Measurements from ENCODE around the gene GSN.

Gene GSN

DNA sequence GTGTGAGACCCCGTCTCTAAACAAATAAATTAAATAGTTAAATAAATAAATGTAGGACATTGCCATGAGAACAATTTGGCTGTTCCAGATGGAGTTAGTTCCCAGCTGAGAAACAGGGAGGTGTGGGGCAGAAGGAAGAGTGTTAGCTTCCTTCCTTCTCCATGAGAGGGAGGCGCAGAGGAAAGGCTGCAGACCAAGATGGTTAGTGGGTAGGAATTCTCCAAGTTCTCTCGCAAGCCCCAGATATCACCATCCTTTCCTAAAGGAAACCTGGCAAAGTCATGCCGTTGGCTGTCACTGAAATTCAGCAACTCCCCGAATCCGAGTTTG lies 33.2 kb upstream of the GSN start:
- in situ Hi-C loops (cut with HindIII; ENCODE audit: low sequenced_read_pairs), result loop anchor here (25.0 kb wide), 1 partner anchor 178 kb away; no protein-coding TSS in a partner anchor
- TF ChIP-seq CTCF (IDR thresholded peaks at IDR 0.05; ENCODE audit: low read depth, low read length, missing control alignments), result no peak
- DNase-seq (ENCODE audit: low read depth), result no peak
- H3K4me3 ChIP-seq (ENCODE audit: low read depth, low read length), result no peak overlapping the region

- no peak for DNase-seq (ENCODE audit: low read depth)
- TF ChIP-seq CTCF (IDR thresholded peaks at IDR 0.05; ENCODE audit: low read depth, low read length, missing control alignments), result no peak
- H3K4me3 ChIP-seq (ENCODE audit: low read depth, low read length), result no peak overlapping the region
- in situ Hi-C loops (cut with HindIII; ENCODE audit: low sequenced_read_pairs), result loop anchor here (25.0 kb wide), 1 partner anchor 177 kb away; no protein-coding TSS in a partner anchor
Observed at GRCh38 chr9:121235512-121235911, 32.5 kb upstream of the GSN start.

DNA sequence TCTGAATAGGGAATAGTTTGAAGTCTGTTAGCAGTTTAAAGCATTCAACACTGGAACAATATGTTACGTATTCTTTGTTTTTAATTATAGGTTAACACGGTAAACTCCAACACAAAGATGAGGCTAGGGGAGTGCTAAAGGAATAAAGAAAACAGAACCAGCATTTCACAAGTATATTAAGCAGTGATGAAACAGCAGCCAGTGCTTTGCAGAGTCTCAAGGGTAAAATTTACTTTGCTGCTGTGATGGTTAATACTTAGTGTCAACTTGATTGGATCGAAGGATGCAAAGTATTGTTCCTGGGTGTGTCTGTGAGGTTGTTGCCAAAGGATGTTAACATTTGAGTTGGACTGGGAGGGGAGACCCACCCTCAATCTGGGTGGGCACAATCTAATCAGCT lies 30.0 kb upstream of the GSN start:
- TF ChIP-seq CTCF (IDR thresholded peaks at IDR 0.05; ENCODE audit: low read depth, low read length, missing control alignments), result no peak
- no peak overlapping the region for H3K4me3 ChIP-seq (ENCODE audit: low read depth, low read length)
- in situ Hi-C loops (cut with HindIII; ENCODE audit: low sequenced_read_pairs), result loop anchor here (25.0 kb wide), 1 partner anchor 174 kb away; no protein-coding TSS in a partner anchor
- no peak for DNase-seq (ENCODE audit: low read depth)

DNA sequence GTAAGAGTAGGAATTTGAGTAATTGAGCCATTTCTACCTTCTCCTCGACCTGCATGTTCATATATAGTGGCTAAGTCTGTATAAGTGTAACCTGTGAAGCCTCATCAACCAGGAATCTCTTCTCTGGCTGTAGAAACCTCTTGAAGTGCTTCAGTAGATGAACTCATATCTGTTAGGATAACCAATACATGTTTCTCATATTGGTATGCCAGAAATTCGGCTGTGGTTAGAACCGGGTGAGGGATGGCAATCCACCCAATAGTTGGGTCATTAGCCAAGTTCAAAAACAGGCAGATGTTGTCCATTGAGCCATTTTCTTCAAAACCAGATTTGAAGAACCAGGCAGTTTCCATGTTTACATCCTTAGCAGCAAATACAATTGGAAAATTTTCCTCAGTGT lies 28.9 kb upstream of the GSN start:
- in situ Hi-C loops (cut with HindIII; ENCODE audit: low sequenced_read_pairs), result loop anchor here (25.0 kb wide), 1 partner anchor 173 kb away; no protein-coding TSS in a partner anchor
- no peak for TF ChIP-seq CTCF (IDR thresholded peaks at IDR 0.05; ENCODE audit: low read depth, low read length, missing control alignments)
- H3K4me3 ChIP-seq (ENCODE audit: low read depth, low read length), result no peak overlapping the region
- no peak for DNase-seq (ENCODE audit: low read depth)

DNA sequence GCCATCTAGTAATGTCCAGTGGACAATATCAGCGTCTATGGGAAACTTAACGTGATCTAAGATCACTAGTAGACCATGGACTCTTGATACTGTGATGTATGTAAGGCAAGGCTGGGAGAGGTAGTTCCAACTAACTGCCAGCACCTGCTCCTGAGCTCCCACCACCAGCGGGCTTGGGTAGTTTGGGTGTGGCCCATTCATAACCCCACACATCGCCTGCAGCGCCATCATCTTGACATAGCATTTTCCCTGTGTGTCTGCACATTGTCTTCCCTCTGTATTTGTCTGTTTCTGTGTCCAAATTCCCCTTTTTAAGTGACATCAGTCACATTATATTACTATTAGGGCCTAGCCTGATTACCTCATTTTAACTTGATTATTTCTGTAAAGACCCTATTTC lies 28.1 kb upstream of the GSN start:
- TF ChIP-seq CTCF (IDR thresholded peaks at IDR 0.05; ENCODE audit: low read depth, low read length, missing control alignments), result no peak
- DNase-seq (ENCODE audit: low read depth), result no peak
- H3K4me3 ChIP-seq (ENCODE audit: low read depth, low read length), result no peak overlapping the region
- in situ Hi-C loops (cut with HindIII; ENCODE audit: low sequenced_read_pairs), result loop anchor here (25.0 kb wide), 1 partner anchor 172 kb away; no protein-coding TSS in a partner anchor

- no peak for TF ChIP-seq CTCF (IDR thresholded peaks at IDR 0.05; ENCODE audit: low read depth, low read length, missing control alignments)
- in situ Hi-C loops (cut with HindIII; ENCODE audit: low sequenced_read_pairs), result loop anchor here (25.0 kb wide), 1 partner anchor 172 kb away; no protein-coding TSS in a partner anchor
- H3K4me3 ChIP-seq (ENCODE audit: low read depth, low read length), result no peak overlapping the region
- no peak for DNase-seq (ENCODE audit: low read depth)
Observed at GRCh38 chr9:121240472-121241135, 27.4 kb upstream of the GSN start.
